KOPT-K1 (cell line): ENCODE measurements around the gene ADARB2.

Experiments used
- H3K27ac ChIP-seq: fragments of 200-600 bp; sonication (generic); 2 replicates; pipeline ENCODE4 v1.5.1; 2016; ENCODE audit warnings: antibody characterized with exemption, mild to moderate bottlenecking, low read depth, low read length; ENCODE audit not compliant: poor library complexity, severe bottlenecking
- H3K36me3 ChIP-seq: fragments of 200-600 bp; sonication (generic); 2 replicates; pipeline ENCODE4 v1.5.1; 2017; ENCODE audit warnings: antibody characterized with exemption, mild to moderate bottlenecking, low read length, moderate library complexity; ENCODE audit not compliant: insufficient read depth
- H3K9me3 ChIP-seq: fragments of 200-600 bp; sonication (generic); 2 replicates; pipeline ENCODE4 v1.5.1; 2017; ENCODE audit warnings: antibody characterized with exemption, low read length, mild to moderate bottlenecking; ENCODE audit not compliant: insufficient read depth, poor library complexity, severe bottlenecking

Gene ADARB2

GRCh38 chr10:1579671-1580070, 157.7 kb downstream of the ADARB2 start:
- Histone ChIP-seq H3K27ac (no peak overlapping the region), H3K36me3 (no peaks in the 10 kb centered on the region)

GRCh38 chr10:1579141-1579491, 158.2 kb downstream of the ADARB2 start:
- H3K36me3 ChIP-seq, result no peaks in the 10 kb centered on the region
- no peaks in the 10 kb centered on the region for H3K9me3 ChIP-seq
- no peak overlapping the region for H3K27ac ChIP-seq

More at GRCh38 chr10:1579671-1580070, 157.7 kb downstream of the ADARB2 start:
- no peaks in the 10 kb centered on the region for H3K9me3 ChIP-seq

GRCh38 chr10:1578392-1579140, 158.8 kb downstream of the ADARB2 start:
- no peak overlapping the region for H3K27ac ChIP-seq

GRCh38 chr10:1577945-1578344, 159.4 kb downstream of the ADARB2 start:
- Histone ChIP-seq H3K9me3 (no peaks in the 10 kb centered on the region), H3K27ac (no peak overlapping the region), H3K36me3 (no peaks in the 10 kb centered on the region)

More at GRCh38 chr10:1578392-1579140, 158.8 kb downstream of the ADARB2 start:
- no peaks in the 10 kb centered on the region for H3K36me3 ChIP-seq
- no peaks in the 10 kb centered on the region for H3K9me3 ChIP-seq

GRCh38 chr10:1577373-1577770, 160.0 kb downstream of the ADARB2 start:
- no peak overlapping the region for H3K27ac ChIP-seq
- H3K9me3 ChIP-seq, result no peaks in the 10 kb centered on the region
- no peaks in the 10 kb centered on the region for H3K36me3 ChIP-seq

GRCh38 chr10:1576467-1577372, 160.6 kb downstream of the ADARB2 start:
- no peaks in the 10 kb centered on the region for H3K9me3 ChIP-seq
- no peaks in the 10 kb centered on the region for H3K36me3 ChIP-seq
- H3K27ac ChIP-seq, result no peak overlapping the region

- H3K27ac ChIP-seq, result no peak overlapping the region
- no peaks in the 10 kb centered on the region for H3K36me3 ChIP-seq
- H3K9me3 ChIP-seq, result no peaks in the 10 kb centered on the region
Observed at GRCh38 chr10:1575481-1576244, 161.7 kb downstream of the ADARB2 start.

- no peaks in the 10 kb centered on the region for H3K36me3 ChIP-seq
- H3K9me3 ChIP-seq, result no peaks in the 10 kb centered on the region
- H3K27ac ChIP-seq, result no peak overlapping the region
Observed at GRCh38 chr10:1574719-1575118, 162.6 kb downstream of the ADARB2 start.

GRCh38 chr10:1573981-1574380, 163.3 kb downstream of the ADARB2 start:
- Histone ChIP-seq H3K9me3 (no peaks in the 10 kb centered on the region), H3K36me3 (no peaks in the 10 kb centered on the region), H3K27ac (no peak overlapping the region)

- H3K9me3 ChIP-seq, result no peaks in the 10 kb centered on the region
- no peaks in the 10 kb centered on the region for H3K36me3 ChIP-seq
- H3K27ac ChIP-seq, result no peak overlapping the region
Observed at GRCh38 chr10:1573334-1573969, 163.9 kb downstream of the ADARB2 start.

- Histone ChIP-seq H3K36me3 (no peaks in the 10 kb centered on the region), H3K9me3 (no peaks in the 10 kb centered on the region), H3K27ac (no peak overlapping the region)
Observed at GRCh38 chr10:1572519-1573333, 164.6 kb downstream of the ADARB2 start.

GRCh38 chr10:1571587-1572237, 165.6 kb downstream of the ADARB2 start:
- H3K36me3 ChIP-seq, result no peaks in the 10 kb centered on the region
- H3K9me3 ChIP-seq, result no peaks in the 10 kb centered on the region
- H3K27ac ChIP-seq, result no peak overlapping the region

- H3K36me3 ChIP-seq, result no peaks in the 10 kb centered on the region
- H3K9me3 ChIP-seq, result no peaks in the 10 kb centered on the region
- H3K27ac ChIP-seq, result no peak overlapping the region
Observed at GRCh38 chr10:1570416-1571051, 166.8 kb downstream of the ADARB2 start.
